HUES64 (cell line): ENCODE results near the gene FAM20C.

Source experiments
- H3K27ac ChIP-seq: 2 replicates; pipeline ENCODE4 v1.7.0; 2013; ENCODE audit warnings: low read depth, low read length, inconsistent platforms
- H3K27me3 ChIP-seq: 2 replicates; pipeline ENCODE4 v1.6.1; 2013; ENCODE audit warnings: mild to moderate bottlenecking, low read length; ENCODE audit not compliant: insufficient read depth
- H3K36me3 ChIP-seq: 2 replicates; pipeline ENCODE4 v1.6.1; 2013; ENCODE audit warnings: mild to moderate bottlenecking, low read length; ENCODE audit not compliant: insufficient read depth
- H3K4me1 ChIP-seq: 2 replicates; pipeline ENCODE4 v1.6.1; 2013; ENCODE audit warnings: mild to moderate bottlenecking, low read length, moderate library complexity; ENCODE audit not compliant: insufficient read depth
- H3K4me3 ChIP-seq: 2 replicates; pipeline ENCODE4 v1.5.1; 2013; ENCODE audit warnings: mild to moderate bottlenecking, low read length, moderate library complexity
- H3K9ac ChIP-seq: 2 replicates; pipeline ENCODE4 v1.6.1; 2013; ENCODE audit warnings: mild to moderate bottlenecking, low read depth, low read length
- H3K9me3 ChIP-seq: 2 replicates; pipeline ENCODE4 v1.6.1; 2013; ENCODE audit warnings: low read depth, low read length; ENCODE audit not compliant: insufficient read depth
- WGBS: fragments of 150-250, 120-280 bp; methylation state at CpG from one replicate; pipeline ENCODE4 v1.1.7; 2013; ENCODE audit warnings: missing lambda C conversion rate; 5-methylcytosine and 5-hydroxymethylcytosine counted together

The FAM20C gene

DNA sequence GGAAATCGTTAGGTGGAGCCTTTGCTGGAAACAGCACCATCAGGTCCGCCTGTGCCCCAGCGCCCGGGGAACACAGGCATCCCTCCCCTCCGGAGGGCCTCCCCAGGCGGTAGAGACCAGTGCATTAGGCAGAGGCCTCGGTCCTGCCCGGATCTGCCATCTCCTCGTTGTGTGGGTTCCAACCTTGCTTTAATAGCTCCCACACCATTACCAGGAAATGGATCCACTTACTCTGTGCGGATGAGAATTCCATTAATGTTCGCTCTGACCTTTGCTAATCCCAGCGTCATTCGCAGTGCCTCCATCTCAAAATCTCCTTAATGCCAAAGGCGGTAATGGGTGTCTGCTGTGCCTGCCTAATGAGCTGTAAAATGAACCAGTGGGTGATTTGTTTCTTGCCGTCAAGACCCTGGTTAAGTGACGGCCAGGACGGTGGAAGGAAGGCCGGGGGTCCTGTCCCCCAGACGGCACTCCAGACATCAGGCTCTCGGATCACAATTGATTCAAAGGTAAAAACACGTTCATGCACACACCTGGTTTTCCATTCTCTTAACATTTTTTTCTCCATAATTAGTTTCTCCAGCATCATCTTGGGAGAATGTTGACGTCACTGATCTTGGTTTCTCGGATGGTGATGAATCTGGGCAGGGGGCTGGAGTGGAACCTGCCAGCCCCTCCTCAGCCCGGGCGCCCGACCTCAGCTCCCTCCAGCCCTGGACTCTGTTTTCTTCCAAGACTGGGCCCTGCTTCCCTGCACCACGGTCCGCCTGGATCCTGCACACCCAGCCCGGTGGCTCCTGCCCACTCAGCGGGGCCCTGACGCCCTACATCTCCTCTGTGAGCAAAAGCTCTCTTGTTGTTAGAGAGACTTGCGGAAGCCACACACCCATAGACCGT is 22.8 kb upstream of the FAM20C start:
- Histone ChIP-seq H3K36me3 (no peaks in the 10 kb centered on the region), H3K9ac (no peak overlapping the region), H3K27me3 (no peaks in the 10 kb centered on the region), H3K4me1 (no peaks in the 10 kb centered on the region), H3K27ac (no peak overlapping the region), H3K4me3 (no peak overlapping the region), H3K9me3 (no peaks in the 10 kb centered on the region)
- WGBS, result 95% methylated on average over 33 of the region's 33 CpGs

DNA sequence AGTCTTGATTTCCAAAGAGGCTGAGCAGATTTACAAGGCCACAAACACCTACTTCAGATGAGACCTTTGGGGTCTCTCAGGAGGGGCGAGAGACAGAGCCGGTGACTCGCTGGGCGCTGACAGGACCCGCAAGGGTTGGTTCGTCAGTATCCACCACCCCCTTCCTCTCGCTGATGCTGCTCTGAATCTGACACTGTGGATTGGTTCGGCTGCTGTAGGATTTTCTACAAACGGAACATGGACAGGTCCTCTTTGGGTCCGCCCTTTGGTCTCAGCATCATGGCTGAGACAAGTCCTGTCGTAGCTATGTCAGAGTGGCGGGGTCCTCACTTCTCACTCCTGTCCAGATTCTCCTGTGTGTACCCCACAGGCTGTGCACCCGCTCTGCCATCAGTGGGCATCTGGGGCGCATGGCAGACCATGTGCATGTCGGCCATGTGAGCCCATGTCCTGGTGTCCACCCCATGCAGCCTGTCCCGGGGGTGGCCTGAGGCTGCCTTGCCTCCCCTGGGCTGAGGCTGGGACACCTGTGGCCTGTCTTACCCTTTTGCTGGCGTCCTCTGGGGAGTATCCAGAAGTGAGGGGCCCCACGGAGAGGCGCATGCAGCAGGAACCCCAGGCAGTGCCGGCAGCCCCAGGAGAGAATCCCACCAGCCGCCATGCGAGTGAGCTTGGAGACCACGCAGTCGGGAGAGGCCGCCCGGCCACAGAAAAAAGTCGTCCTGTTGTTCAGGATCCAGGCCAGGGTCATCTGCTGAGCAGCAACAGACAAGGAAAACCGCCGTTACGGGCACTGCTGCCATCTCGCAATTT is 21.6 kb upstream of the FAM20C start:
- no peak overlapping the region for H3K4me3 ChIP-seq
- 94% methylated on average over 31 of the region's 31 CpGs for WGBS
- no peak overlapping the region for H3K9ac ChIP-seq
- no peaks in the 10 kb centered on the region for H3K27me3 ChIP-seq
- no peaks in the 10 kb centered on the region for H3K4me1 ChIP-seq
- H3K9me3 ChIP-seq, result no peaks in the 10 kb centered on the region
- no peaks in the 10 kb centered on the region for H3K36me3 ChIP-seq
- no peak overlapping the region for H3K27ac ChIP-seq

- Histone ChIP-seq H3K27ac (no peak overlapping the region), H3K9ac (no peak overlapping the region), H3K27me3 (no peaks in the 10 kb centered on the region), H3K4me3 (no peak overlapping the region), H3K9me3 (no peaks in the 10 kb centered on the region), H3K4me1 (no peaks in the 10 kb centered on the region), H3K36me3 (no peaks in the 10 kb centered on the region)
- 87% methylated on average over 24 of the region's 27 CpGs for WGBS
Measured at GRCh38 chr7:171364-171904, 20.9 kb upstream of the FAM20C start.

DNA sequence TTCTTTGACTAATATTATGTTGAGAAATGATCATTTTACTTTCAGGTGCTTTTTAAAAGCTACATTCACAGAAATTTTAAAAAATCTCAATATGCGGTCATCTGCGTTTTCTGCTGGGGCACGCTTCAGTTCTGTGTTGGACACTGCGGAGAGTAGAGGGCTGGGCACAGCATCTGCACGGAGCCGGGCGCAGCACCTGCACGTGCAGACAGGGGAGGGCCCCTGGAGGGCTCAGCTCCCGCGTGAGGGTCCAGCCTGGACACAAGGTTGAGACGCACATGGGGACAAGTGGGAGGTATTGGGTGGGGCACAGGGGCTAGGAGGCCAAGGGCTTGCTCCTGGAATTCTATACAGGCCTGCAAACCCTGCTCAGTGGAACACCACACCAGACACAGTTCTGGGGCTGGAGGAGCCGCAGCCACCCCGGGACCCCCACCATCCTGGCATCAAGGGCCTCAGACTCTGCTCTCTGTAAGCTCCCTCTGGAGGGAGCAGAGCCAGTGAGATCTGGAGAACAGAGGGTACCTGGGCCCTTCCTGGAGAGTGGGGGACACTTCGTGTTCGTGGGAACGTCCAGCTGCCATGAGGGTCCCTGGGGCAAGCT is 20.4 kb upstream of the FAM20C start:
- H3K9ac ChIP-seq, result no peak overlapping the region
- 94% methylated on average over 16 of the region's 16 CpGs for WGBS
- H3K27me3 ChIP-seq, result no peaks in the 10 kb centered on the region; the same call in 1 of the 2 replicates

DNA sequence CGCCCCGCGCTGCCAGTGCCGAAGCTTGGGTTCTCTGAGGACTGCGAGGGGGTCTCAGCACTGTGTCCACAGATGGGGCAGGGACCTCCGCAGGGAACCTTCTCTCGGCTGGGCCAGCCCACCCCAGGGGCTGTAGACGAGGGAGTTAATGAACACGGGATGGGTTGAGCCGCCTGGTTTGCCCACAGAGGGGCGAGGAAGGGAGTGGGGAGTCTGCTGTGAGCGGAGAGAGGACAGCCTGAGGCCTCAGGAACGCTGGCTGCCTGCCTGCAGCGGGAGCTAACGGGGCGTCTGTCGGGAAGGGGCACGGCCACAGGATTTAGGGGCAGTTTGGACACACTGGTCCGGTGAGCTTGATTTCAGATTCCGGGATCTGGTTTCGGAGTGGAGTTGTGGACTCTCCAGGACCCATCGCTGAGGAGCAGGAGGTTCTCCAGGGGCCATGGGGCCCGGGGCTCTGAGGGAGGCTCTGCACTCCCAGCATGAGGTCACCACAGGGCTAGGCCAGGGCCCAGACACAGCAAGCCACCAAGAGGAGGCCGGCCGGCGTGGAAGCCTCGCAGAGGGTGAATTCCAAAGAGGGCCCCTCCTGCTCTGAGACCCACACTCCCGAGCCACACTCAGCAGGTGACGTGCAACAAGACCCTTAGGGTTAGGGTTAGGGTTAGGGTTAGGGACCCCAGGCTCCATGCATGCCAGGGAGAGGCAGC is 19.0 kb upstream of the FAM20C start:
- 86% methylated on average over 29 of the region's 29 CpGs for WGBS
- Histone ChIP-seq H3K9ac (no peak overlapping the region), H3K36me3 (no peaks in the 10 kb centered on the region), H3K4me1 (no peaks in the 10 kb centered on the region), H3K27ac (no peak overlapping the region), H3K4me3 (no peak overlapping the region), H3K27me3 (no peaks in the 10 kb centered on the region; the same call in 1 of the 2 replicates), H3K9me3 (no peaks in the 10 kb centered on the region)

More for the DNA sequence above, 20.4 kb upstream of the FAM20C start:
- H3K36me3 ChIP-seq, result no peaks in the 10 kb centered on the region
- H3K9me3 ChIP-seq, result no peaks in the 10 kb centered on the region
- no peak overlapping the region for H3K4me3 ChIP-seq
- H3K4me1 ChIP-seq, result no peaks in the 10 kb centered on the region
- no peak overlapping the region for H3K27ac ChIP-seq

- Histone ChIP-seq H3K9me3 (no peaks in the 10 kb centered on the region), H3K27me3 (no peaks in the 10 kb centered on the region; the same call in 1 of the 2 replicates)
- WGBS, result 84% methylated on average over 2 of the region's 2 CpGs
Measured at GRCh38 chr7:174716-175115, 17.7 kb upstream of the FAM20C start.

GRCh38 chr7:175955-176354 is 16.4 kb upstream of the FAM20C start:
- H3K4me3 ChIP-seq, result no peak overlapping the region
- WGBS, result 95% methylated on average over 11 of the region's 11 CpGs
- no peaks in the 10 kb centered on the region for H3K4me1 ChIP-seq
- H3K36me3 ChIP-seq, result no peaks in the 10 kb centered on the region
- H3K9ac ChIP-seq, result no peak overlapping the region
- H3K27ac ChIP-seq, result no peak overlapping the region
- no peaks in the 10 kb centered on the region for H3K9me3 ChIP-seq
- no peaks in the 10 kb centered on the region; the same call in 1 of the 2 replicates for H3K27me3 ChIP-seq

More at GRCh38 chr7:174716-175115, 17.7 kb upstream of the FAM20C start:
- Histone ChIP-seq H3K9ac (no peak overlapping the region), H3K4me1 (no peaks in the 10 kb centered on the region), H3K4me3 (no peak overlapping the region), H3K36me3 (no peaks in the 10 kb centered on the region), H3K27ac (no peak overlapping the region)

DNA sequence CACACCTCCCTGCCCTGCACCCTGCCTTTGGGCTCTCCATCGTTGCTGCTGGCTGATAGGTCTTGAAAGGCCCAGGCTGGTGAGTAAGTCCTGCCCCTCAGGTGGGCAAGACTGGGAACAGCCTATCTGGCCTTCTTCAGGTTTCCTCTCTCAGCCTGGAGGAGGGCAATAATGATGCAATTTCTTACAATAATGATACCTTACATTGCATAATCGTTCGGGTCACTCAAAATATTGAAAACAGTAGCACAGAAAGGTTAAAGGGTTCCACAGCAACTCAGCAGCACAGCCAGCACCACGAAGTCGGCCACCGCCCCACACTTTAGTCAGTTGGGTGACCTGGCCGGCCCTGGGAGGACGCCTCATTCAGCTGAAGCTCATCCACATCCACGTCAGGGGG is 16.0 kb upstream of the FAM20C start:
- no peaks in the 10 kb centered on the region for H3K4me1 ChIP-seq
- 94% methylated on average over 9 of the region's 9 CpGs for WGBS
- no peaks in the 10 kb centered on the region for H3K9me3 ChIP-seq
- no peaks in the 10 kb centered on the region; the same call in 1 of the 2 replicates for H3K27me3 ChIP-seq
- H3K4me3 ChIP-seq, result no peak overlapping the region
- no peak overlapping the region for H3K9ac ChIP-seq
- no peak overlapping the region for H3K27ac ChIP-seq
- H3K36me3 ChIP-seq, result no peaks in the 10 kb centered on the region

- WGBS, result 91% methylated on average over 21 of the region's 21 CpGs
- Histone ChIP-seq H3K36me3 (no peaks in the 10 kb centered on the region), H3K9ac (no peak overlapping the region), H3K4me3 (no peak overlapping the region), H3K27me3 (no peaks in the 10 kb centered on the region; the same call in 1 of the 2 replicates), H3K4me1 (no peaks in the 10 kb centered on the region), H3K27ac (no peak overlapping the region), H3K9me3 (no peaks in the 10 kb centered on the region)
Measured at GRCh38 chr7:176786-177459, 15.4 kb upstream of the FAM20C start.

- no peak overlapping the region for H3K27ac ChIP-seq
- H3K9me3 ChIP-seq, result no peaks in the 10 kb centered on the region
- peaks cover 2% of the 10 kb centered on the region; the same call in 1 of the 2 replicates for H3K4me1 ChIP-seq
- H3K9ac ChIP-seq, result no peak overlapping the region
- WGBS, result 95% methylated on average over 28 of the region's 28 CpGs
- H3K36me3 ChIP-seq, result no peaks in the 10 kb centered on the region
- H3K27me3 ChIP-seq, result no peaks in the 10 kb centered on the region; the same call in 1 of the 2 replicates
- no peak overlapping the region for H3K4me3 ChIP-seq
Measured at GRCh38 chr7:178444-178843, 13.9 kb upstream of the FAM20C start.
